Cardiac fibroblast (primary cell): ENCODE data around the gene CALCB.

Experiments used
- DNase-seq, 2 donors: peaks; one replicate each; pipeline versions ENCODE4 v3.0.0 to v3.0.0-alpha.2; 2010; ENCODE audit warnings: low read depth in 2 of 2
- H3K4me3 ChIP-seq, 2 donors: replicated peaks in 1 of 2; 1 replicate in 1 of 2; 2 replicates in 1 of 2; pipeline ENCODE4 v1.5.1; 2011; ENCODE audit warnings: low read depth in 2 of 2, low read length in 2 of 2, mild to moderate bottlenecking in 2 of 2, moderate library complexity in 1 of 2
- CTCF ChIP-seq: IDR thresholded peaks from one replicate; pipeline ENCODE4 v1.5.1; 2011; ENCODE audit warnings: low read depth, mild to moderate bottlenecking, low read length, inconsistent platforms

CALCB gene

GRCh38 chr11:15115686-15116085, 42.3 kb downstream of the CALCB start:
- H3K4me3 ChIP-seq = no peak overlapping the region
- no peak for TF ChIP-seq CTCF
- DNase-seq = no peak

GRCh38 chr11:15117751-15118150, 44.4 kb downstream of the CALCB start:
- no peak for DNase-seq

GRCh38 chr11:15118431-15118830, 45.0 kb downstream of the CALCB start:
- DNase-seq = no peak
- no peak for TF ChIP-seq CTCF
- no peak overlapping the region for H3K4me3 ChIP-seq

More at GRCh38 chr11:15117751-15118150, 44.4 kb downstream of the CALCB start:
- TF ChIP-seq CTCF = no peak
- no peak overlapping the region for H3K4me3 ChIP-seq

GRCh38 chr11:15119352-15119751, 46.0 kb downstream of the CALCB start:
- H3K4me3 ChIP-seq = no peak overlapping the region
- no peak for TF ChIP-seq CTCF
- DNase-seq = no peak

GRCh38 chr11:15119826-15120225, 46.4 kb downstream of the CALCB start:
- peak; percentile 14 to 29 for DNase-seq
- no peak overlapping the region for H3K4me3 ChIP-seq
- TF ChIP-seq CTCF = no peak

- H3K4me3 ChIP-seq = peak overlapping the region in 1 of 2 donors; percentile 15
- DNase-seq = peak; percentile 47 to 97
- no peak for TF ChIP-seq CTCF
These were observed 50.5 kb downstream of the CALCB start for GRCh38 chr11:15123849-15124248.

GRCh38 chr11:15124528-15124927, 51.1 kb downstream of the CALCB start:
- no peak for TF ChIP-seq CTCF
- H3K4me3 ChIP-seq = no peak overlapping the region
- no peak for DNase-seq
